ENCODE measurements around the gene FBXO7. TPM values are rescaled to one million over a fixed set of nuclear protein-coding genes. Genes with fewer than 3 reads are reported as not detected.

FBXO7 gene
- 95.6 TPM for polyA plus RNA-seq (2012; ENCODE audit: insufficient read depth, insufficient read length, low read depth)

- H3K36me3 ChIP-seq: no peaks in the 10 kb centered on the region
- peak within 1 kb of the TSS; percentile 76 for H3K4me3 ChIP-seq (ENCODE audit: low read depth, low read length)
- peaks cover 7% of the 10 kb centered on the region; the same call in 1 of the 2 replicates for H3K4me1 ChIP-seq
- H3K9me3 ChIP-seq: no peaks in the 10 kb centered on the region
- peak; percentile 95 for DNase-seq
- TF ChIP-seq CTCF (IDR thresholded peaks at IDR 0.05; ENCODE audit: low read depth, low read length): peak; percentile 44
- no peaks in the 10 kb centered on the region for H3K27me3 ChIP-seq
Measured at GRCh38 chr22:32474635-32475467, at the start of gene FBXO7. Gene FBXO7, plus strand, starts transcription at chr22:32474811. Its CDS starts 192 bp downstream, at chr22:32475003.

DNA sequence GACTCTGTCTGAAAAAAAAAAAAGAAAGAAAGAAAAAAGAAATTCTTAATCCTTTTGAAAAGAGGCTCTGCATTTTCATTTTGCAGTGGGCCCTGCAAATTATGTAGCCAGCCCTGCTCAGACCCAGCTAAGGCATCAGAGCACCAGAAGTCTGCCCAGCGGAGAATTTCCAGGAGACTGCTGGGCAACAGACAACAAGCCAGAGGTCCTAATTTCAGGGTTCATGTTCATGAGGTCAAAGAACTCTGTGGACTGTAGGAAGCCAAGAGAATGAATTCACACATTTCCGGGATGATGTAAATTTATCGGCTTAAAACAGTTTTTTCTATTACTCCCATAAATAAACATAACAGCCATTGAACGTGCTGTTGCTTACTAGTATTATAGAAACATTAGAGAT is 47.7 kb upstream of the FBXO7 start:
- peaks cover 3% of the 10 kb centered on the region; the same call in 1 of the 2 replicates for H3K27me3 ChIP-seq
- no peaks in the 10 kb centered on the region for H3K9me3 ChIP-seq
- H3K36me3 ChIP-seq: no peaks in the 10 kb centered on the region
- H3K4me1 ChIP-seq: no peaks in the 10 kb centered on the region
- H3K4me3 ChIP-seq (ENCODE audit: low read depth, low read length): no peak overlapping the region
- TF ChIP-seq CTCF (IDR thresholded peaks at IDR 0.05; ENCODE audit: low read depth, low read length): no peak
- no peak for DNase-seq

GRCh38 chr22:32430352-32430751 is 44.3 kb upstream of the FBXO7 start:
- H3K36me3 ChIP-seq: no peaks in the 10 kb centered on the region
- no peaks in the 10 kb centered on the region for H3K4me1 ChIP-seq
- no peaks in the 10 kb centered on the region for H3K9me3 ChIP-seq
- no peak overlapping the region for H3K4me3 ChIP-seq (ENCODE audit: low read depth, low read length)
- no peak for DNase-seq
- TF ChIP-seq CTCF (IDR thresholded peaks at IDR 0.05; ENCODE audit: low read depth, low read length): no peak
- no peaks in the 10 kb centered on the region for H3K27me3 ChIP-seq

GRCh38 chr22:32444068-32444467 is 30.5 kb upstream of the FBXO7 start:
- H3K4me3 ChIP-seq (ENCODE audit: low read depth, low read length): no peak overlapping the region
- peaks cover 17% of the 10 kb centered on the region for H3K27me3 ChIP-seq
- DNase-seq: peak; percentile 14
- H3K4me1 ChIP-seq: no peaks in the 10 kb centered on the region
- TF ChIP-seq CTCF (IDR thresholded peaks at IDR 0.05; ENCODE audit: low read depth, low read length): peak; percentile 39
- H3K9me3 ChIP-seq: no peaks in the 10 kb centered on the region
- no peaks in the 10 kb centered on the region for H3K36me3 ChIP-seq

DNA sequence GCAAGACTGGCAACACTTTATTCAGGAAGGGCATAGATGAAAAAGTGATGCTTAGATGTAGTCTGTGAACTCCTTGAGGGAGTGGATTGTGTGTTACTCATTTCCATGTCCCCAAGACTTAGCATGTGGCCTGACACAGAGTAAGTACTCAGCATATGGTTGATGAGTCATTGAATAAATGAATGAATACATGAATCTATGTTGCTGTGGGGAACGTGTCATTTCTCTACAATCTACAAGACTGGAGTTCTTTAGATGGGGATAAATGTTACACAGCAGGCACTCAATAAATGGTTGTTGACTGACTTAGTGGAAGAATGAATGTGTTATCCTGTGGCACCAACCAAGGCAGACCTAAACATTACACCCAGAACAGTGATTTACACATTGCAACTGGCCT is 28.3 kb upstream of the FBXO7 start:
- Histone ChIP-seq H3K4me1 (no peaks in the 10 kb centered on the region), H3K36me3 (no peaks in the 10 kb centered on the region), H3K27me3 (peaks cover 8% of the 10 kb centered on the region), H3K4me3 (ENCODE audit: low read depth, low read length) (no peak overlapping the region), H3K9me3 (no peaks in the 10 kb centered on the region)
- TF ChIP-seq CTCF (IDR thresholded peaks at IDR 0.05; ENCODE audit: low read depth, low read length): no peak
- DNase-seq: no peak

- TF ChIP-seq CTCF (IDR thresholded peaks at IDR 0.05; ENCODE audit: low read depth, low read length): no peak
- Histone ChIP-seq H3K9me3 (no peaks in the 10 kb centered on the region), H3K4me3 (ENCODE audit: low read depth, low read length) (no peak overlapping the region), H3K4me1 (no peaks in the 10 kb centered on the region), H3K27me3 (no peaks in the 10 kb centered on the region; the same call in 1 of the 2 replicates), H3K36me3 (no peaks in the 10 kb centered on the region)
- no peak for DNase-seq
Measured at GRCh38 chr22:32448980-32449379, 25.6 kb upstream of the FBXO7 start.

All from BE2C (cell line).